GM23338 (cell line): ENCODE results near the gene HJURP. TPM values are rescaled to one million over a fixed set of nuclear protein-coding genes. Genes with fewer than 3 reads are reported as not detected.
A peak's percentile ranks its signal among the peaks of the same experiment; 100 is the strongest.

Experiments
- ATAC-seq: fragments of 200-7000 bp; cut with Tn5 transposase; 3 replicates; pipeline ENCODE4 v1.9.1; 2020
- DNase-seq: peaks from one replicate; pipeline ENCODE4 v3.0.0-alpha.2; 2015; ENCODE audit warnings: low spot score
- H2AFZ ChIP-seq: fragments of 200-600 bp; sonication (generic); 2 replicates; pipeline ENCODE4 v1.8.0; 2016; ENCODE audit warnings: antibody characterized with exemption, mild to moderate bottlenecking, moderate library complexity
- H3F3A ChIP-seq: fragments of 200-600 bp; sonication (generic); replicated peaks from 2 replicates; pipeline ENCODE4 v1.8.0; 2017; ENCODE audit warnings: antibody characterized with exemption, mixed run types, low read depth
- H3K27ac ChIP-seq: fragments of 200-600 bp; sonication (generic); 2 replicates; pipeline ENCODE4 v1.6.1; 2016; ENCODE audit warnings: low read depth
- H3K27me3 ChIP-seq: fragments of 200-600 bp; sonication (generic); 2 replicates; pipeline ENCODE4 v1.8.0; 2016; ENCODE audit warnings: mild to moderate bottlenecking, mixed run types, moderate library complexity; ENCODE audit not compliant: insufficient read depth
- H3K36me3 ChIP-seq: fragments of 200-600 bp; sonication (generic); 2 replicates; pipeline ENCODE4 v1.8.0; 2016; ENCODE audit warnings: mild to moderate bottlenecking; ENCODE audit not compliant: insufficient read depth
- H3K4me1 ChIP-seq: fragments of 200-600 bp; sonication (generic); 2 replicates; pipeline ENCODE4 v1.8.0; 2016; ENCODE audit warnings: mild to moderate bottlenecking, moderate library complexity; ENCODE audit not compliant: insufficient read depth
- H3K4me2 ChIP-seq: fragments of 200-600 bp; sonication (generic); 2 replicates; pipeline ENCODE4 v1.7.1; 2017; ENCODE audit warnings: mixed run types
- H3K4me3 ChIP-seq: fragments of 200-600 bp; sonication (generic); 2 replicates; pipeline ENCODE4 v1.6.1; 2016; ENCODE audit warnings: mixed run types
- H3K79me2 ChIP-seq: fragments of 200-600 bp; sonication (generic); replicated peaks from 2 replicates; pipeline ENCODE4 v1.8.0; 2017; ENCODE audit warnings: mild to moderate bottlenecking; ENCODE audit not compliant: insufficient read depth
- H3K9me2 ChIP-seq: fragments of 200-600 bp; sonication (generic); 2 replicates; pipeline ENCODE4 v1.8.0; 2017; ENCODE audit not compliant: insufficient read depth
- H4K20me1 ChIP-seq: fragments of 200-600 bp; sonication (generic); replicated peaks from 2 replicates; pipeline ENCODE4 v1.8.0; 2017; ENCODE audit warnings: mild to moderate bottlenecking; ENCODE audit not compliant: insufficient read depth
- H3K27ac Mint-ChIP-seq: 2 replicates; pipeline ENCODE4 v1.8.0; 2020; ENCODE audit warnings: inconsistent platforms, mild to moderate bottlenecking, moderate library complexity, mixed read lengths
- H3K27me3 Mint-ChIP-seq: 3 replicates; pipeline ENCODE4 v1.8.0; 2022; ENCODE audit warnings: low read depth, mild to moderate bottlenecking, moderate library complexity, mixed read lengths, inconsistent platforms; ENCODE audit not compliant: insufficient read depth, poor library complexity
- H3K36me3 Mint-ChIP-seq: 3 replicates; pipeline ENCODE4 v1.8.0; 2021; ENCODE audit warnings: low read depth, mild to moderate bottlenecking, inconsistent platforms, moderate library complexity, mixed read lengths
- H3K4me1 Mint-ChIP-seq: 3 replicates; pipeline ENCODE4 v1.8.0; 2020; ENCODE audit warnings: mild to moderate bottlenecking, inconsistent platforms, mixed read lengths
- H3K4me3 Mint-ChIP-seq: 3 replicates; pipeline ENCODE4 v1.8.0; 2021; ENCODE audit warnings: moderate library complexity, mild to moderate bottlenecking, inconsistent platforms, mixed read lengths
- H3K9me3 Mint-ChIP-seq: 3 replicates; pipeline ENCODE4 v1.8.0; 2020; ENCODE audit warnings: moderate library complexity, mild to moderate bottlenecking, inconsistent platforms, mixed read lengths
- CTCF ChIP-seq, 2 experiments: fragments of 200-600 bp in 1 of 2; sonication (generic) in 1 of 2; conservative IDR thresholded peaks; 2 replicates each; pipeline versions ENCODE4 v1.5.1 to v1.6.1; 2016 to 2017; ENCODE audit warnings: antibody characterized with exemption in 2 of 2, low read depth in 2 of 2, mild to moderate bottlenecking in 2 of 2, moderate library complexity in 1 of 2
- JUNB ChIP-seq: IDR thresholded peaks from one replicate; pipeline ENCODE4 v1.6.1; 2016; ENCODE audit warnings: antibody characterized with exemption; ENCODE audit not compliant: unreplicated experiment
- POLR2AphosphoS5 ChIP-seq: IDR thresholded peaks from 2 replicates; pipeline ENCODE4 v1.6.1; 2016; ENCODE audit warnings: antibody characterized with exemption, low read depth
- ZNF462 ChIP-seq: fragments of 250-450 bp; sonication (Bioruptor Pico); IDR thresholded peaks from 2 replicates; pipeline ENCODE4 v1.5.0; 2020; ENCODE audit warnings: mild to moderate bottlenecking, moderate library complexity
- polyA plus RNA-seq: library from polyadenylated mRNA; unstranded; fragments of >200 nt; fragmentation: Nextera tagmentation; extraction: Ambion mirVana; gene quantifications from 2 replicates; pipeline ENCODE4 v1.2.1, GENCODE V29; 2016
- total RNA-seq: library from RNA; depleted of rRNA; stranded (reverse); fragments of >200 nt; shearing (Covaris generic); gene quantifications from 2 replicates; pipeline ENCODE4 v1.2.3, GENCODE V29; 2014

The HJURP gene
- total and polyA plus RNA-seq, 2 experiments from 2014 or later = 42.9 to 49.2 TPM

- TF ChIP-seq POLR2AphosphoS5 (no peak), ZNF462 (peak; percentile 43; the same call in 1 of the 2 replicates)
- peaks cover 26% of the 10 kb centered on the region for H3K36me3 Mint-ChIP-seq
- H2AFZ ChIP-seq = no peak overlapping the region
- no peak overlapping the region for H3K4me3 ChIP-seq
- no peaks in the 10 kb centered on the region for H3K36me3 ChIP-seq
- peaks cover 14% of the 10 kb centered on the region for H3K4me1 Mint-ChIP-seq
- H3F3A ChIP-seq = no peaks in the 10 kb centered on the region
- H3K4me1 ChIP-seq = peaks cover 6% of the 10 kb centered on the region
- H3K79me2 ChIP-seq = peaks cover 14% of the 10 kb centered on the region
- H3K27me3 ChIP-seq = no peaks in the 10 kb centered on the region
- peaks cover 1% of the 10 kb centered on the region for H3K27me3 Mint-ChIP-seq
- peak overlapping the region; percentile 57; the same call in 1 of the 2 replicates for H3K4me2 ChIP-seq
- H3K9me2 ChIP-seq = 0 out of 2 replicates have a peak, but pooled peaks cover 5% of the 10 kb centered on the region
- H4K20me1 ChIP-seq = no peaks in the 10 kb centered on the region; the same call in 1 of the 2 replicates
- DNase-seq (peak; percentile 26), ATAC-seq (peak; percentile 53; the same call in 2 of the 3 replicates)
- peak overlapping the region; percentile 78 for H3K27ac Mint-ChIP-seq
- no peak overlapping the region for H3K4me3 Mint-ChIP-seq
- peaks cover 3% of the 10 kb centered on the region; the same call in 2 of the 3 replicates for H3K9me3 Mint-ChIP-seq
- no peak overlapping the region for H3K27ac ChIP-seq
These were observed 8.0 kb upstream of the HJURP start for GRCh38 chr2:233862261-233862768.

GRCh38 chr2:233858331-233858730 lies 4.0 kb upstream of the HJURP start:
- peaks cover 2% of the 10 kb centered on the region; the same call in 1 of the 2 replicates for H4K20me1 ChIP-seq
- no peaks in the 10 kb centered on the region for H3F3A ChIP-seq
- no peak for DNase-seq
- H3K4me1 ChIP-seq = peaks cover 16% of the 10 kb centered on the region
- no peaks in the 10 kb centered on the region for H3K27me3 ChIP-seq
- peaks cover 9% of the 10 kb centered on the region for H3K79me2 ChIP-seq
- no peak overlapping the region for H3K4me2 ChIP-seq
- Mint-ChIP-seq H3K9me3 (no peaks in the 10 kb centered on the region; the same call in 2 of the 3 replicates), H3K36me3 (peaks cover 14% of the 10 kb centered on the region), H3K27me3 (peaks cover 8% of the 10 kb centered on the region), H3K4me3 (no peak overlapping the region), H3K27ac (no peak overlapping the region), H3K4me1 (peaks cover 19% of the 10 kb centered on the region)
- peaks cover 11% of the 10 kb centered on the region; the same call in 1 of the 2 replicates for H3K9me2 ChIP-seq
- H3K36me3 ChIP-seq = peaks cover under 1% of the 10 kb centered on the region; the same call in 1 of the 2 replicates
- no peak overlapping the region for H3K27ac ChIP-seq
- no peak for ATAC-seq
- no peak overlapping the region for H3K4me3 ChIP-seq
- no peak overlapping the region for H2AFZ ChIP-seq
- TF ChIP-seq JUNB (no peak), CTCF (conservative IDR thresholded peaks at IDR 0.05; ENCODE audit: low read depth in 2 of 2) (no peak)
